Sigmoid colon (tissue), 7 donors: Measurements from ENCODE around the gene CENPQ. TPM values are rescaled to one million over a fixed set of nuclear protein-coding genes. Genes with fewer than 3 reads are reported as not detected.
A peak's percentile ranks its signal among the peaks of the same experiment; 100 is the strongest.

Experiments used
- DNase-seq: peaks from one replicate; pipeline ENCODE4 v3.0.0-alpha.2; 2019
- H3K27ac ChIP-seq, 4 donors: fragments of 200-600 bp; sonication (generic); one replicate each; pipeline ENCODE4 v1.5.1; 2016 to 2019; ENCODE audit warnings: mild to moderate bottlenecking in 1 of 4
- H3K27me3 ChIP-seq, 3 donors: fragments of 200-600 bp; sonication (generic); one replicate each; pipeline ENCODE4 v1.5.1; 2019; ENCODE audit warnings: mild to moderate bottlenecking in 1 of 3
- H3K36me3 ChIP-seq, 4 donors: fragments of 200-600 bp; sonication (generic); one replicate each; pipeline ENCODE4 v1.5.1; 2016 to 2019
- H3K4me1 ChIP-seq, 4 donors: fragments of 200-600 bp; sonication (generic); one replicate each; pipeline ENCODE4 v1.5.1; 2017 to 2019
- H3K4me3 ChIP-seq, 4 donors: fragments of 200-600 bp; sonication (generic); one replicate each; pipeline ENCODE4 v1.5.1; 2017 to 2019; ENCODE audit warnings: mild to moderate bottlenecking in 2 of 4, moderate library complexity in 1 of 4
- H3K9me3 ChIP-seq, 4 donors: fragments of 200-600 bp in 3 of 4; sonication (generic) in 3 of 4; one replicate each; pipeline versions ENCODE4 v1.5.1 to v1.6.1; 2013 to 2019
- CTCF ChIP-seq, 4 experiments: fragments of 450-650 bp in 3 of 4; fragments of 200-600 bp in 1 of 4; IDR thresholded peaks; one replicate each; pipeline ENCODE4 v1.5.1; 2016 to 2019; ENCODE audit warnings: antibody characterized with exemption in 4 of 4, mild to moderate bottlenecking in 3 of 4, moderate library complexity in 2 of 4
- EP300 ChIP-seq, 4 donors: sonication (generic); formaldehyde crosslinking; IDR thresholded peaks; one replicate each; pipeline ENCODE4 v1.6.1; 2017; ENCODE audit warnings: antibody characterized with exemption in 4 of 4
- POLR2A ChIP-seq, 2 donors: fragments of 450-650 bp; IDR thresholded peaks; one replicate each; pipeline ENCODE4 v1.6.1; 2016; ENCODE audit warnings: antibody characterized with exemption in 2 of 2, mild to moderate bottlenecking in 2 of 2, moderate library complexity in 2 of 2
- POLR2AphosphoS5 ChIP-seq, 4 donors: sonication (generic); formaldehyde crosslinking; IDR thresholded peaks; one replicate each; pipeline ENCODE4 v1.6.1; 2017; ENCODE audit warnings: antibody characterized with exemption in 4 of 4
- WGBS, 2 donors: extraction: QIAGEN DNeasy Blood & Tissue Kit; methylation state at CpG; one replicate each; pipeline ENCODE4 v1.1.7; 2013; 5-methylcytosine and 5-hydroxymethylcytosine counted together
- intact Hi-C: fragments of 100-400 bp; cut with DNase I; formaldehyde crosslinking; loops from one replicate; pipeline ENCODE4 v1.15.1; 2023
- polyA plus RNA-seq, 3 donors: library from polyadenylated mRNA; stranded (reverse); fragments of 200-250 nt; gene quantifications; one replicate each; pipeline ENCODE4 v1.2.3, GENCODE V29; 2013
- total RNA-seq, 4 donors: library from RNA; depleted of rRNA; stranded (reverse); fragments of >200 nt; gene quantifications; one replicate each; pipeline ENCODE4 v1.1.0, GENCODE V29; 2016
- donor health status: healthy with polysubstance abuse.
- donor health status: Bipolar disorder and iron deficiency.
- donor health status: healthy.

Gene CENPQ
- total and polyA plus RNA-seq, 7 donors, result 2.8 to 5.1 (median 4.3) TPM

DNA sequence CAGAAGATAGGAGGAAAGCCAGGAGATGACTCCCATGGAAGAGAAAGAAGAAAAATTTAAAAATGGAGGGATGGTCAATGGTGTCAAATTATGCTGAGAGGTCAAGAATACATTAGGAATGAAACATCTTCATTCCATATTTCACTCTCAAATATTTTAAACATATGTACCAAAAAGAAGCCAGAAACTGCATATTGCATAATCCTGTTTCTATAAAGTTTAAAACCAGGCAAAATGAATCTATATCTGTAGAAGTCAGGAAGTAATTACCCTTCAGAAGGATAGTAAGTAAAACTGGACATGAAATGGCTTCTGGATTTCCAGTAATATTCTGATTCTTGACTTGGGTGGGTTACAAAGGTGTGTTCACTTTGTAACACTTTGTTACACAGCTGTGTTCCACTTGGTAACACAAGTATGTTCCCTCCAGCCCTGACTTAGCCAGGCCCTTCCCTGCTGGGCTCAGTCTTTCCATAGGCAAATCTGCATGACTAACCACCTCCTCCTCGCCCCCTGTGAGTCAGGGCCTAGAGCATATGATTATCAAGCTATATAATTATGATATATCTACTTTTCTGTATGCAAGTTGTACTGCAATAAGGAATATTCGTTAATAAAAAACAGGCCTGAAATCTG is 67.1 kb downstream of the CENPQ start:
- TF ChIP-seq POLR2A (IDR thresholded peaks at IDR 0.05), result no peak
- no peak for TF ChIP-seq CTCF (IDR thresholded peaks at IDR 0.05)
- no peak for TF ChIP-seq EP300 (IDR thresholded peaks at IDR 0.05)
- no peak for TF ChIP-seq POLR2AphosphoS5 (IDR thresholded peaks at IDR 0.05)
- Histone ChIP-seq H3K36me3 (no peaks in the 10 kb centered on the region), H3K27ac (no peak overlapping the region), H3K4me1 (no peaks in the 10 kb centered on the region), H3K9me3 (no peaks in the 10 kb centered on the region), H3K27me3 (no peaks in the 10 kb centered on the region), H3K4me3 (no peak overlapping the region)
- intact Hi-C loops, result no loop called here
- 81 to 84% methylated on average over 2 of the region's 2 CpGs for WGBS, 2 donors
- no peak for DNase-seq

DNA sequence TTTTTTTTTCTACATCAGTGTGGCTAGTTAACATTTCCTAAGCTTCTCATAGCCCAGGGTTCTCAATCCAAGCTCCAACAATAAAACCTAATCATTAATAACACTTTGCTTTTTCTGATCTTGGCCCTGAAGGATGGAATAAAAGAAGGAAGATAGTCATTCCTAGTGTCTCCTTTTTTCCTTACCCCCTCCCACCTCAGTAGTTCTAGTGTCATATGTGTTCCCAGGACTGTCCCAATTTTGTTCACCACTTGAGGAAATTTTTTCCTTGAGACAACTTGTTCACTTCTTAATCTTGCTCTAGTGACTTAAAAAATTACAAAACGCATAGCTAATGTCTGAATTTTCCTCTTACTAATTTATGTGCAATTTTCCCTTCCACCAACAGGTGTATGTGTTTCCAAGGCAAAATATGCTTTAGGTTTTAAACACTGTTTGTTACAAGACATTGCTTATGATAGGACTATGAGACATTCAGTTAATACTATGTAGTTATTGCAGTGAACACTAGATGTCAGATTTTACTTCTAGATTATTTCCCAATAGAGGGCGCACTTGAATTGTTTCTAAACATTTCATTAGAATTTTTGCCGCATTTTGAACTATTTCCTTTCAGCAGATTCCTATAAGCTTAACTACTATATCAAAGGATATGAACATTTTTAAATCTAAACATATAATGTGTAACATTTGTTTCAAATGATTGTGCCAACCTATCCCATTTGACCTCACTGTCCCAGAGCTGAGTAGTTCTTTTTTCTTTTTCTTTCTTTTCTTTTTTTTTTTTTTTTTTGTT is 68.8 kb downstream of the CENPQ start:
- DNase-seq, result no peak
- intact Hi-C loops, result loop anchor here (2.0 kb wide), 1 partner anchor 317 kb away; no protein-coding TSS in a partner anchor
- TF ChIP-seq CTCF (IDR thresholded peaks at IDR 0.05) (peak in 3 of 4 experiments; percentile 42 to 63 (median 60)), EP300 (IDR thresholded peaks at IDR 0.05) (no peak)
- Histone ChIP-seq H3K4me1 (no peaks in the 10 kb centered on the region), H3K27me3 (no peaks in the 10 kb centered on the region), H3K4me3 (no peak overlapping the region), H3K27ac (no peak overlapping the region), H3K9me3 (no peaks in the 10 kb centered on the region), H3K36me3 (no peaks in the 10 kb centered on the region)
- 4 to 9% methylated on average over 3 of the region's 3 CpGs for WGBS, 2 donors

DNA sequence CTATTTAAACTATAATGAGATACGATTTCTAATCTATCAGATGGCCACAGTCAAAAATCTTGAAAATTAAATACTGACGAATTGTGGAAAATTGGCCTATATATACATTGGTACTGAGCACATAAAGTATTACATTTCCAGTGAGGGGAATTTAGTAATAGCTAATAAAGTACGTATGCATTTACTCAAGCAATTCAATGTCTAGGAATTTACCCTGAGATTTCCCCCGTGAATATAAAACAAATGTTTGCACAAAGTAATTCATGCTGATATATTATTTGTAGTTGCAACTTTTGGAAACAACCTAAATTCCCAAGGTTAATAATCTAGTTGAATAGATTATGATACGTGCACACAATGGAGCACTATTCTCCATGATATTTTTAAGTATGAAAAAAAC is 72.6 kb downstream of the CENPQ start:
- H3K36me3 ChIP-seq, result no peaks in the 10 kb centered on the region
- H3K4me3 ChIP-seq, result no peak overlapping the region
- no peaks in the 10 kb centered on the region for H3K4me1 ChIP-seq
- H3K27me3 ChIP-seq, result no peaks in the 10 kb centered on the region
- intact Hi-C loops, result no loop called here
- no peak overlapping the region for H3K27ac ChIP-seq
- no peak for DNase-seq
- TF ChIP-seq POLR2A (IDR thresholded peaks at IDR 0.05) (no peak), EP300 (IDR thresholded peaks at IDR 0.05) (no peak), CTCF (IDR thresholded peaks at IDR 0.05) (no peak), POLR2AphosphoS5 (IDR thresholded peaks at IDR 0.05) (no peak)
- 64 to 74% methylated on average over 5 of the region's 5 CpGs for WGBS, 2 donors
- no peaks in the 10 kb centered on the region for H3K9me3 ChIP-seq

DNA sequence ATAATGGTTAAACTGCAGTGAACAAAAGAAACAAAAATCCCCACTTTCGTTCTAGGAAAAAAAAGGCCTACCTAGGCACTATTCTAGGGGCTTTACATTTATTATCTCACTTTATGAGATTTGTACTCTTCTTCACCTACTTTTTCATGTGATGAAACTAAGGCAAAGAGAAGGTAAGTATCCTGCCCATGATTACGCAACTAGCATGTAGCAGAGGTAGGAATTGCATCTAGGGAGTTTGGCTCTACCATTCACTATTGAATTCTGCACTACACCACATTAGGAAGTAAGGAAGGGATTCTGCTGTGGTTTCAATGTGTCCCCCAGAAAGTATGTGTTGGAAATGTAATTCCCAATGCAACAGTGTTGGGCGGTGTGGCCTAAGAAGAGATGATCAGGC is 75.9 kb downstream of the CENPQ start:
- DNase-seq, result no peak
- TF ChIP-seq POLR2A (IDR thresholded peaks at IDR 0.05) (no peak), CTCF (IDR thresholded peaks at IDR 0.05) (no peak), EP300 (IDR thresholded peaks at IDR 0.05) (no peak), POLR2AphosphoS5 (IDR thresholded peaks at IDR 0.05) (no peak)
- no peaks in the 10 kb centered on the region for H3K4me1 ChIP-seq
- intact Hi-C loops, result no loop called here
- no peak overlapping the region for H3K27ac ChIP-seq
- H3K27me3 ChIP-seq, result no peaks in the 10 kb centered on the region
- 95 to 96% methylated on average over 3 of the region's 3 CpGs for WGBS, 2 donors
- H3K4me3 ChIP-seq, result no peak overlapping the region
- H3K36me3 ChIP-seq, result no peaks in the 10 kb centered on the region
- no peaks in the 10 kb centered on the region for H3K9me3 ChIP-seq
